Activated CD8-positive, alpha-beta memory T cell treated with anti-CD3 and anti-CD28 coated beads, Interleukin-2, amount 50 U/mL, for 24 hours (primary cell): Measurements from ENCODE around the gene PLOD1.
"Not testable (repeated sequence)": the region's sequence is repeated elsewhere in the genome, so short reads cannot be mapped to it uniquely, and the experiment has no call there.

Source experiments
- DNase-seq: peaks from one replicate; pipeline ENCODE4 v3.0.0-alpha.2; 2020; ENCODE audit errors: extremely low read depth

PLOD1 gene

DNA sequence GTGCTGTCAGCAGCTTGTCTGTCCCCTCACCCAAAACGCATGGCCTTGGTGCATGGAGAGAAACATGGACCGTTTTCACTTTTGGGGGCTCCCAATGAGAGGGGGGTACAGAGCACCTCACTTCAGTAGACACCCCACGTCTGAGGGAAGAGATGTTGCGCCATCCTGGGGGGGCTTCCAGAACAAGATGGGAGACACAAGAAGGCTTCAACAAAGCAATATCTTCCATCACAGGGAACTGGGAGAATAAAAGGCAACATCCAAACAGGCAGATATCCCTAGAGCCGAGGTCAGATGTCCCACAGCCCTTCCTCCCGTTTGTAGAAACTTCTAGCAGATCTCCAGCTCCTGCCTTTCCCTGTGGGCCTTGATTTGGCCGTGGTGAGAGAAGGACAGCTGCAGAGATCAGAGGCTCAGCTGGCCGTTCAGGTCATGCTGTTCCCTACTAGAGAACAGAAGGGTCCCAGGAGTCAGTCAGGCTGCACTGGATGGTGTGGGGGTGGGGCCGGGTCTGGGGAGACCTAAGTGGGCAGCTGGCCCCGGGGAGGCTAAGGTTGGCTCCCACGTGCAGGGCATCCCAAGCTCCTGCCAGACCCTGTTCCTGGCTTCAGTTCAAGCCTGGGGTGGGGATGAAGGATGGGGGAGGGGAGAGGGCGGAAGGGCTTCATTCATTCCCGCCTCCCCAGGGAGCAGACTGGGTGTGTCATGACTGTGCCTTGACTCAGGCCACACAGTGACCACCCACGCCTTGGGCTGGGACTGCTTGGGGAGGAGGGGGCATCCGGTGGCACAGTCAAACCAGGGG, 4.4 kb downstream of the PLOD1 start:
- DNase-seq, result no peak

DNA sequence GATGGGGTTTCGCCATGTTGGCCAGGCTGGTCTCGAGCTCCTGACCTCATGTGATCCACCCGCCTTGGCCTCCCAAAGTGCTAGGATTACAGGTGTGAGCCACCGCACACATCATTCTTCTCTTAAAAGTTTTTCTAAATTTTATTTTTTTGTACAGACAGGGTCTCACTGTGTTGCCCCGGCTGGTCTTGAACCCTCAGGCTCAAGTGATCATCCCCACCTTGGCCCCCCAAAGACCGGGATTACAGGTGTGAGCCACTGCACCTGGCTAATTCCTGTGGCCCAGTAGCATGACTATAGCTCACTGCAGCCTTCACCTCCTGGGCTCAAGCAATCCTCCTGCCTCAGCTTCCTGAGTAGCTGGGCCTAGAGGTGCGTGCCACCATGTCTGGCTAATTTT, 5.3 kb downstream of the PLOD1 start:
- not testable (repeated sequence) for DNase-seq

DNA sequence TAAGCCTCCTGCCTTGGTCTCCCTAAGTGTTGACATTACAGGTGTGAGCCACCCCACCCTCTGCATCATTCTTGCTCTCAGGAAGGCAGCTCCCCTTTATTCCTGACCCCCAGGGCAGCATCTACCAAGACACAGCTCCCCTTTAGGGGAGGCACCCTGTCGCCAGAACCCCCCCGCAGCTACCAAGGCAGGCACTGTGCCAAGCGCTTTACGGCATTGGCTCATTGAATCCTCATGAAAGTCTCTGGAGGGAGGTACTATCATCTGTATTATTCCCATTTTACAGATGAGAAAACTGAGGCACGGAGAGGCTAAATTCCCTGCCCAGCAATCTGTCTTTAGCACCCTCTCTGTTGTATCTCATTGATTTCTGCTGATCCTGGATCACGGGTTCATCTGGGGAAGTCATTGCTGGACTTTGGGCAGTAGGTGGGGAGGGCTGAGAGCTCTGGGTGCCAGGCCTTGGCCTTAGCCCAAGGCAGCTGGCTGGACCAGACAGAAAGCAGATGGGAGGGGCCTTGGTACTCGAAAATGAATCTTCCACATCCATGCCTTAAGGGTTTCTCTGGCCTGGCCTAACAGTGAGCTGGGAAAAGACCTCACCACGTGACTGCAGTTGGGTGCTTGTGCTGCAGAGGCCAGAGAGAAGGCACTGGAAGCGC, 5.9 kb downstream of the PLOD1 start:
- no peak for DNase-seq

DNA sequence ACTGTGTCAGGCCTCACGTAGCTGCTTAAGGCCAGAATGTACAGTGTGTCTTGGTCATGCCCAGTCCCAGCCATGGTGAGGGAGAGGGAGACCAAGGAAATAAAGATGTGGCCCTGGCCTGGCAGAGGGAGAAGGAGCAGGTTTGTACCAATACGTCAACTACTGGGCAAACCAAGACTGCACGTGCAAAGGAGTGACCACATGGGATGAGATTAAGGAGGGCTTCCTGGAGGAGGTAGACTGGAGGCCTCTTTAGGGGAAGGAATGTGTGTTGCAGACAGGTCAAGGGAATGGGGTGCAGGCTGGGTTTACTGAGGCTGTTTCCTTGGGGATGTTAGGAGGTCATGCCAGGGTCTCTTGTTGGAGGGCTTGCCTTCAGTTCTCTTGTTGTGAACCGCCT, 7.8 kb downstream of the PLOD1 start:
- no peak for DNase-seq

DNA sequence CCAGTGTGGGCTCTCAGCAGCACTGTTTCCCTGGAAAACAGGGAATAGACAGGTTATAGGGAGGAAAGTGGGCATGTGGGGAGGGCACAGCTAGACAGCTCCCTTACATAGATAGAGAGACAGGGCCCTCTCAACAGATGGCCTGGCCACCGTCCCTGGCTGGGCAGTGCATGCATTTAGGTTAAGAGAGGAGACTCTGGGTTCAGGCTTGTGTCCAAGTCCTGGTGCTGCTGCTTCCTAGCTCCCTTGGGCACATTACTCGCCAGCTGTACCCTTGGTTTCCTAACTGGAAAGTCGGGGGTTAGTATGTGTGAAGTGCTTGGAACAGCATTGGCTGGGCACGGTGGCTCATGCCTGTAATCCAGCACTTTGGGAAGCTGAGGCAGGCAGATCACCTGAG, 9.1 kb downstream of the PLOD1 start:
- no peak for DNase-seq

DNA sequence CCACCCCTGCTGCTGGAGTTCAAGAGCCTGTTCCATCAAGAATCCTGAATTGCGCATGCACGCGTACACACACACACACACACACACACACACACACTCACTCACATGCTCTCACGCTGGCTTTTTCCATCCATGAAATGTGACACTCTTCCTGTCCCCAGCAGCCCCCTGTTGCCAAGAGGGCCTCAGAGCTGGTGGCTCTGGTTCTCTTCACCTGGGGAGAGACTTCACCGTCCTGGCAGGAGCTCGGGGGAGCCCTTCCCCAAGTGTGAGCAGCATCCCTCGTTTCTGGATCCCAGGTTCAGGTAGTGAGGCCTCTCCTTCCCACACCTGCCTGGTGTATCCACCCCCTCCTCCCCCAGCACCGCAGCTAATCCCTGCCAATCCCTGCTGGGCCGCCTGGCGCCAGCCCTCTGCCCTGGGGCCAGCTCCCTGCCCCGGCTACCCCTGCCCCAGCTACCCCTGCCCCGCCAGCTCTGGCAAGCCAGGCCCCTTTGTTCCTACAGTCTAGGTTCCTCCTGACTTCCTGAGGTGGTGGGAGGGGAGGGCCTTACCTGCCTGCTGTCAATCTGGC, 9.9 kb downstream of the PLOD1 start:
- no peak for DNase-seq

DNA sequence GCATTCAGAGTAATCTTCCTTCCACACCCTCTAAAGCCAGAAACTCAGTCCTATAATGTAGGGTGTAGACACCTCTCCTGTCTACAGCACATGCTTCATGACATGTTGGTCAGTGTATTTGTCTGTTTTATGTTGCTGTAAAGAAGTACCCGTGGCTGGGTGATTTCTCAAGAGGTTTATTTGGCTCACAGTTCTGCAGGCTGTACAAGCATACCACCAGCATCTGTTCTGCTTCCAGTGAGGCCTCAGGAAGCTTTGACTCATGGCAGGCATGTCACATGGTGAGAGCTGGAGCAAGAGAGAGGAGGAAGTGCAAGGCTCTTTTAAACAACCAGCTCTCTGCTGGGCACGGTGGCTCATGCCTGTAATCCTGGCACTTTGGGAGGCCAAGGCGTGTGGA, 12.1 kb downstream of the PLOD1 start:
- DNase-seq, result no peak

DNA sequence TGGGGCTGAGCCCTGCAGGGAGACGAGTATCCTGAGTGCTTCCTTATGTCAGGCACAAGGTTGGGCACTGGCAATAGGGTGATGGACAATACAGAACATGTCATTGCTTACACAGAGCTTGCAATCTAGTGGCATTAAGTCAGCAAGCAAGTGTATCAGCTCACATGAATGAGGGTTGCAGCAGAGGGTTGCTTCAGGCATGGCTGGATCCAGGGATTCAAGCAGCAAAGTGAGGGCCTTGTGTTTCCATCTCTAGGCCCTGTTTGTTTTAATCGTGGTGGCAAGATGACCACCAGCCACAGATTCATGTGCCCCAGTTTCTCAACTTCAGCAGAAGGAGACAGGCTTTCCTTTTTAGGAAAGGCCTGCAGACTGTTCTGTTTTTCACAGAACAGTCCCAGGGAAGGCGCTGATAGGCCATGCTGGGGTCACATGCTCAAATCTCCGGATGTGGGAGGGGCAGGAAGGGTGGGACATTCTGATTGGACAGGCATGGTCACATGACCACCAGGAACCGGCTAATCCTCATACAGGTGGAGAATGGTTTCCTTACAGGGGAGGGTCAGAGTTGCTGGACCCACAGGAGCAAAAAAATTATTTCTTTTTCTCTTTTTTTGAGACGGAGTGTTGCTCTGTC, 14.4 kb downstream of the PLOD1 start:
- no peak for DNase-seq

DNA sequence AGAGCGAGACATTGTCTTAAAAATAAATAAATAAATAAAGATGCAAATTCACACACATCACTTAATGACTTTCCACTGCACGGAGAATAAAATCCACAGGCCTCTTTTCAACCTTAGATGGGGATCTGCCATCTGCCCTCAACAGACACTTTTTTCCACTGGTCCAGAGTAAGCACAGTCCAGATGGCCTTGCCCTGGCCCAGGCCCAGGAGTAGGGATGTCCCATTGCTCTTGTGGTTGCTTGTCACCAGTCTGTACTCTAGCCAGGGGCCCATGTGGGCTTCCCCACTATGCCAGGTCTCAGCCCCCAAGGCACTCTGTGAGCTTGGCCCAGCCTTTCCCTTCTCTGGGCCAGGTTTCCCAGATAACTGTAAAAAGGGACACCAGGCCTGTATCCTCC, 17.4 kb downstream of the PLOD1 start:
- DNase-seq, result no peak

DNA sequence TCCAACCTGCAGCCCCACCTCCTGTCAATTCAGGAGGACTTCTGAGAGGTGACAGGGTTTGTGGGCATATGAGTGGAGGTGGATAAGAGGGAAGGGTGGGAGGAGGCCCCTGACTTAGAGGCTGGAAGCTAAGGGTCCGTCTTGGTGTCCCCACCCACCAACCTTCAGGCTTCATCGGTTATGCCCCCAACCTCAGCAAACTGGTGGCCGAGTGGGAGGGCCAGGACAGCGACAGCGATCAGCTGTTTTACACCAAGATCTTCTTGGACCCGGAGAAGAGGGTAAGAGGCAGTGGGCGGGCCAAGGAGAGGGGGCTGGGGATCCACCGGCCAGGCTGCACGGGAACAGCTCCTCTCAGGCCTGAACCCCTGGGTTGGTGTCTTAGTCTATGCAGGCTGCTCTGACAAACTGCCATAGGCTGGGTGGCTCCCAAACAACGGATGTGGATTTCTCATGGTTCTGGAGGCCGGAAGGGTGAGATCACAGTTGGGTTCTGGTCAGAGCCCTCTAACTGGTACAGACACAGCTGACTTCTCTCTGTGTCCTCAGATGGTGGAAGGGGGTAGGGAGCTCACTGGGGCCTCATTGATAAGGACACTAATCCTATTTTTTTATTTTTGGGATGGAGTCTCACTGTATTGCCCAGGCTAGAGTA, 18.1 kb downstream of the PLOD1 start:
- DNase-seq, result no peak

DNA sequence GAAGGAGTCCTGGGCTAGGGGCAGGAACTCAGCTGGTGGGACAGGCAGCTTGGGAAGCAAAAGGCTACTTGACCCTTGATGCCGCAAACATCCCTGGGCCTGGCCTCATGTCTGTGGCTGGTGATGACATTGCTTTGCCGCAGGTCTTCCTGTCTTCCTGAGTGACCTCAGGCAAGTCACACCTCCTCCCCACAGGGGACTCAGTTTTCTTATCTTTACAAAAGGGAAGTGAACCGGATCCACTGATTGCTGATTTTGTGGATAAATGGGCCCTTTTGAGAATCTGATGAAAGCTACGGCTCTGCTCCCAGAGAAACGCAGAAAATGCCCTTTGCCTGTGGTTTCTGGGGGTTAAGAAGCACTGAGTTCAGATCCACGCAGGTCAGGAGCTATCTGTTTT, 20.7 kb downstream of the PLOD1 start:
- no peak for DNase-seq

DNA sequence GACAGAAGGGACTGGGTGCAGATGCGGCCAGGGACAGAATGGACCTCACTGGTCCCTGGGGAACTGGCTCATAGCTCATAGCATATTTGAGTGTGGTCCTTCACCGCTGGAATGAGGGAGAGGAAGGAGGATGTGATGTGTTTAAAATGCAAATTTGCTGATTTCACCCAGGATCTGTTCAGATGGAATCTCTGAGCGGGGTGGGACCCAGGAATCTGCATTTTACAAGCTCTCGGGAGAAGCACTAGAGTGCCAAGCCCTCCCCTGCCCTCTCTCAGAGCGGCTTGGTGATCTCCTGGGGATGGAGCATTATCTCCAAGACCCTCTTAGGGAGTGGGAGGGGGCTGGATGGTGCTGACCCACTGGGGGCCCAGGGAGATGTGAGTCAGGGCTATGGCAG, 22.9 kb downstream of the PLOD1 start:
- no peak for DNase-seq

DNA sequence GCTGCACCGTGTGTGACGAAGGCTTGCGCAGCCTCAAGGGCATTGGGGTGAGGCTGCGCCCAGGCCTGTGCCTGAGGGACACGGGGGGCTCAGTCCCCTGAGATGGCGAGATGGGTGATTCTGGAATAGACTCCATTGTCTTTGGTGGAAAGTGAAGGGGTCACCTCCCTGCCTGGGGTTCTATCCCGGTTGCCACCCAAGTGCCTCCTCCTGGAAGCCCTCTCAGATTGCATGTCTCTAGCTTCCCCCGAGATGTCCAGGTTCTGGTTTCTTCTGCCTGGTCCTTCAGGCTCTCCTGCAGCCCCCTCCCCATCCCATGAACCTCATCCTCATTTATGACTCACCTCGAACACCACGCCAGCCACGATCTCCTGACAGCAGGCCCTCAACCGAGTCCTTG, 23.4 kb downstream of the PLOD1 start:
- DNase-seq, result no peak

DNA sequence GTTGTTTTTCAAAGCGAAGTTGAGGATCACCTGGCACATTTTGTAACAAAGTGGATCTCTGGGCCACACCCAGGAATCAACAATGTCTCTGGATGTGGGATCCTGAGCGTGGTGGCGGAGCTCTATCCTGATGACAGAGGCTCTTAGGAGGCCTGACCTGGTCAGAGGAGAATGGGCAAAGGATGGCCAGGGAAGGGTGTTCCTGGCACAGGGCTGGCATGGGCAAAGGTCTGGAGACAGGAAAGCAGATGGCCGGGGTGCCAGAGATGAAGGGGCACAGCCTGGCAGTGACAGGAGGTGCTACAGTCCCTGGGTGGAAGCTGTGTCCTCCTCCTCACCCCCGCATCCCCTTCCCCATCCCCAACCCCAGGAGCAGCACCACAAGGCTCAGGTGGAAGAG, 25.8 kb downstream of the PLOD1 start:
- DNase-seq, result no peak

DNA sequence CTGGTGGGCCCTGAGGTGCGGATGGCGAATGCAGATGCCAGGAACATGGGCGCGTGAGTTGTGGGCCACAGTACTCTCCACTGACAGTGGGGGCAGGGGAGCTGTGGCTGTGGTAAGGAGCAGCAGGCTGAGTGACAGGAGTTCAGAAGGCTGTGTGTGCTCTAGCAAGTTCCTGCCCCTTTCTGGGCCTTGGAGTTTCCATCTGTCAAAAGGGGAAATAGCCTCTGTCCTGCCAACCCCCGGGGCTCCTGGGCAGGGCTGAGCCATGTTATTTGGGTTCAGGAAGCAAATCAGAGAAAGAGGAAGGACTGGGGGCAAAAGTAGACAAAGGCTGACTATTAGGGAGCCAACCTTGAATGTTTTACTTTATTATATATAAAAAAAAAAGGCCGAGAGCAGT, 26.2 kb downstream of the PLOD1 start:
- DNase-seq, result no peak

DNA sequence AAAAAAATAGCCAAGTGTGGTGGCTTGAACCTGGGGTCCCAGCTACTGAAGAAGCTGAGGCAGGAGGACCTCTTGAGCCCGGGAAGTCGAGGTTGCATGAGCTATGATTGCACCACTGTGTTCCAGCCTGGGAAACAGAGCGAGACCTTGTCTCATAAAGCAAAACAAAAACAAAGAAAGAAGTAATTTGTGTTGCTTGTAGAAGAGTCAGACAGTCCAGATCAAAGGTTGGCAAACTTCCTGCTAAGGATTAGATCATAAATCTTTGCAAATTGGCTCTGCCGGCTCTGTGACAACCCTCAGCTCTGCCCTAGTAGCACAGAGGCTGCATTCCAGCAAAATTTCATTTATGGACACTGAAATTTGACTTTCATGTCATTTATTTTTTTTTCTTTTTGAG, 26.7 kb downstream of the PLOD1 start:
- no peak for DNase-seq

DNA sequence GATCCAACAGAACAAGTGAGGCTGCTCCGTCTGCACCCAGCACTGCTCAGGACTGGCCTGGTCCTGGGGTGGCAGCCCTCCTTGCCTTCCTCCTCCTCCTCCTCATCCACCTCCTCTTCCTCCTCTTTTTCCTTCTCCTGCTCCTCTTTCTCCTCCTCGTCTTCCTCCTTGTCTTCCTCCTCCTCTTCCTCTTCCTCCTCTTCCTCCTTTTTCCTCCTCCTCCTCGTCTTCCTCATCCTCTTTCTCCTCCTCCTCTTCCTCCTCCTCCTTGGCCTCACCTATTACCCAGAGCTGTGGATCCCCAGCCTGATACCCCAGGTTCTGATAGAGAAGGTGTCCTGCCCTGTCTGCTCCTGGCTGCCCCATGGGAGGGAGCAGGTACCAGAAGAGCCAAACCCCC, 29.1 kb downstream of the PLOD1 start:
- DNase-seq, result no peak

DNA sequence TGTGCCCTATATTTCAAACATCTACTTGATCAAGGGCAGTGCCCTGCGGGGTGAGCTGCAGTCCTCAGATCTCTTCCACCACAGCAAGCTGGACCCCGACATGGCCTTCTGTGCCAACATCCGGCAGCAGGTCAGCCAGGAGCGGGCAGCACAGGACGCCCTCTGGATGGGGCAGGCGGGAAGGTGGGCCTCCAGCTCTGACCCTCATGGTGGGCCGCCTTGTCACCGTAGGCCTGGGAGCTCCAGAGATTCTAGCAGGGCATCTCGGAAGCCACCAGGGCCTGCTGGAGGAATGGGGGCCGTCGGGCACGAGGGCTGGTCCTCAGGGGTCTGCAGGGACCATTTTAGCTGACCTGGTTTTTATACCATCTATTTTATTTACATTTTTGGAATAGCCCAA, 30.1 kb downstream of the PLOD1 start:
- no peak for DNase-seq

DNA sequence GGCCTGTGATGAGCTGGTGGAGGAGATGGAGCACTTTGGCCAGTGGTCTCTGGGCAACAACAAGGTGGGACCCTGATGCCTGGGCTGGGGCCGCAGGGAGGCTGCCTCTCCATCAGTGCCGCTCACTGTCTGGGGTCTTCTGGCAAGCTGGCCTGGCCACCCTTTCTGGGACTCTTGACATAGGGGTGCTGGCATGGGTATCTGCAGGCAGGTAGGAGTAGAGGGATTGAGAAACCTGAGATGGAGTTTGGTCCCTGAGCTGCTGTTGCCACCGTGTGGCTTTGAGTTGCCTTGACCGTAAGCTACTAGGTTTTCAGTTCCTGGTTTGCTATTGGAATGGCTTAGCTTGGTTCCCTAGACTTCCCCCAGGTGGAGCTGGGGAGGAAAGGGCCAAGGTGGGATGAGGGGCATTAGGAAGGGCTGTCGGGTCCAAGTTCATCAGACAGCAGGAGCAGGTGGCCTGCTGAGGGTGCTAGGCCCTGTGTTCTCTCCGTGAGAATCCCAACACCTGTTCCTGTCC, 32.6 kb downstream of the PLOD1 start:
- no peak for DNase-seq

DNA sequence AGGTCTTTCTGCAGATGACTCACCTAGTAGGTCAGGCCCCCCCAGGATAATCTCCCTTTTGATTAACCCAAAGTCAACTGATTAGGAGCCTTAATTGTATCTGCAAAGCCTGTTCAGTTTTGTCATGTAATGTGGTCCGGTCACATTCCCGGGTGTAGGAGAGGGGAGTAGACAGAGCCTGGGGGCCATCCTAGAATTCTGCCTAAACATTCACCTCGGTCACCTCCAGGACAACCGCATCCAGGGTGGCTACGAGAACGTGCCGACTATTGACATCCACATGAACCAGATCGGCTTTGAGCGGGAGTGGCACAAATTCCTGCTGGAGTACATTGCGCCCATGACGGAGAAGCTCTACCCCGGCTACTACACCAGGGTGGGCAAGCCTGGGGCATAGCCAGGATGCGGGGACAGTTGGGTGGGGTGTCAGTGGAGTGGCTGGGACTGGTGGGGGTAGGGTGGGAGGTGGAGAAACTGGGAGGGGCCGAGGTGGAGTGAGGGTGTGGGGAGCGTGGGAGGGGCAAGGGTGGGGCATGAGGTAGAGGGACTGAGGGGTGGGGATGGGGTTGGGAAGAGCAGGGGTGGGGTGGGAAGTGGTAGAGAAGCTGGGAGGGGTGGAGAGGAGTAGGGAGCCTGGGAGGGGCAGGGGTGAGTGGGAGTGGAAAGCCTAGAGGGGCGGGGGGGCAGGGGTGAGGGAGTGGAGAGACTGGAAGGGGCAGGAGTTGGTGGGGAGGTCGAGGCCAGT, 36.1 kb downstream of the PLOD1 start:
- no peak for DNase-seq

DNA sequence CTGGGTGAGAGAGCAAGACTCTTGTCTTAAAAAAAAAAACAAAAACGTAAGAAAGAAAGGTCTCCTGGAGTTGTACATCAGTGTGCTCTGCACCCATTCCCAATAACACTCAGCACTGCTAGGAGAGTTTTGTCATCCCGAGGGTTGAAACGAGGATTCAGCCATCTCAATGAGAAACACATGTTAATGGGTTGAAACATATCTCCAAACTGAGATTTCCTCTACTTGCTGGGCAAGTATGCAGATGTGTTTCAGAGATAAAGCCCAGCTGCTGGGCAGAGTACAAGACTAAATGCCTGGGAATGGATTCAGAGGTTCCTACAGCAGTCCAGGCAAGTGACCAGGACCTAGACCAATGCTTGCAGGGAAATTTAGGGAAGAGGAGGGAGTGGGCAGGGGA, 43.1 kb downstream of the PLOD1 start:
- DNase-seq, result no peak
